Measurements from ENCODE around the gene RGS11.

RGS11 gene

DNA sequence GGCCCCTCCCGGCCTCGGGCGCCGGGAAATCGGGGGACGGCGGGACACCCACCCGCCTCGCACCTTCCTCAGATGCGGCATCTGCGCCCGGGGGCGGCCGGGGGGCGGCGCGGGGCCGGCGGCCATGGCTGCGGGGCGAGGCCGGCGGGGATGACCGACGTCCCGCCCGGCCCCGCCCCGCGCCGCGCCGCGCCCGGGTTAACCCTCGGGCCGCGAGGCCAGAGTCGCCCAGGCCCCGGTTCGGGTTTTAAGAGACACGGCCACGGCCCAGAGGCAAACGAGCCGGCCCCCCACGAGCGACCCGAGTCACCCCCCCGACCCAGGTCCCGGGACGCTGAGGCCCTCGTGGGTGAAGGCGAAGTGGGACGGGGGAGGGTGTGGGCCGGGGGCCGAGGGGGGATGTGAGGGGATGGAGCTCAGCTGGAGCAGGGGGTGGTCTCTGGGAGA, at the start of gene RGS11:
RGS11 (minus strand) TSS at position 159 of the 447 bp plus-strand sequence; CDS start at position 126, 33 bp downstream.
- no peak for DNase-seq

DNA sequence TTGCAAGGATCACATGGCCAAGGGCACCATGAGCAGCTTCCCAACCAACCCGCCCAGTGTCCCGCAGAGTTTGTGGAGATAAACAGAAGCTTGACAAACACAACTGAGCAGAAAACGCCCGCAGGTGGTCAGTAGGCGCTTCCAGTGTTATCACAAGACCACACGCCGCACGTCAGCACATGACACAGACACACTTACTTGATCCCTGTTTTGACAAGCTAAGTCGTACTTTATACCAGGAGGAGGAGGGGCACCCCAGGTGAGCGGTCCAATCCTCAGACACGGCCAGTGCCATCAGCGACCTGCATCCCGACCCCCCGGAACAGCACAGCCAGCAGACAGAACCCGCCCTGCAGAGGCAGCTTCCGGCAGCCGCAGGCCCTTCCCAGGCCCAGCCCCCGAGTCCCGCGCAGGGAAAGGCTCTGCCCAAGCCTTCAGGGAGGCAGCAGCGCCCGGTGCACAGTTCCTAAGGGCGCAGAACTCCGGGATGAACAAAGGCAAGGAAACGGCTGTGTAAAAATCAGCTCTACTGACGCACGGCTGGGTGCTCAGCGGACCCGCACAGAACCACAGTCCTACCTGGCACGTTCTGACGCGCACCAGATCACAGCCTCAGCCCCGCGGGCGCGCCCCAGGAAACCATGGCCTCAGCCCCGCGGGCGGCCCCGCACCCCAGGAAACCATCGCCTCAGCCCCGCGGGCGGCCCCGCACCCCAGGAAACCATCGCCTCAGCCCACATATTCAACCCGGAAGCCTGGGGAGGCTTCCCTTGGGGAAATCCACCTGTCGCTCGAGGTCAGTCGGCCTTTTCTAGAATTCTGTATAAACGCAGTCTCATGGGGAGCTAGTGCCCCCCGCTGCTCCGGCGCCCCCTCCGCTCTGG, 48.9 kb upstream of the RGS11 start:
- no peak for DNase-seq

DNA sequence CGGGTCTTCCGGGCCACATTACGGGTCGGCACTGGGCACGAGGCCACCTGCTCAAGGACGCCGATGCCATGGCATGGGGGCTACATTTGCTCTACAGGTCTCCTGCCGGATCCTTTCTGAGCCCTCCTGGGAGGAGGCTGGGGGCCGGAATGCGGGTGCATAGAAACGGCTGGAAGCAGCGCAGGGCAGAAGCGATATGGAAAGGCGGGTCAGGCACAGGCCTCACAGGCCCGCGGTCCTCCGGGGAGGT, 48.4 kb upstream of the RGS11 start:
- no peak for DNase-seq

DNA sequence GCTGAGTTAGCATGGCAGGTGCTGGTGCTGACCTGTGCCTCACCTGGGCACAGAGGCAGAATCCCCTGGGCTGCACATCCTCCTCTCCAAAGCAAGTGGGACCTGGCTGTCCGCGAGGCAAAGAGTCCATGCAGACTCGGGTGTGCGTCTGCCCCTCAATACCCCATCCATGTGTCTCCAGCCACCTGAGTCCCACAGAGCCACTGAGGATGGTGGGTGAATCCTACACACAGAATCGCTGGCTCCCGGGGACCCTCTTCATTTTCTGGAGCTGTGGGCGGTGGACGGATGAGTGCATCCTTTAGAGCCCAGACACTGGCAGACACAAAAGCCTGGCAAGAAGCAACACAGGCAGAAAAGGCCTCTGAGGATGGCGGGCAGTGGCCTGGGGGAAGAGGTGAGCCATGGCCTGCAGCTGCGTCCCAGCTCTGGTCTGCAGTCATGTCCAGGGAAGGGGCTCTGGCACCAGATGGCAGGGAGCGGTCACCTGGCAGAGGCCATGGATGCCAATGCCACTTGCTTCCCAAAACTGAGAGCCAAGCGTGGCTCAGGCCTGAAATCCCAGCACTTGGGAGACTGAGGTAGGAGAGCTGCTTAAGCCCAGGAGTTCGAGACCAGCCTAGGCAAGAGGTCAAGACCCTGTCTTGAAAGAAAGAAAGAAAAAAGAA, 46.9 kb upstream of the RGS11 start:
- DNase-seq, result no peak

DNA sequence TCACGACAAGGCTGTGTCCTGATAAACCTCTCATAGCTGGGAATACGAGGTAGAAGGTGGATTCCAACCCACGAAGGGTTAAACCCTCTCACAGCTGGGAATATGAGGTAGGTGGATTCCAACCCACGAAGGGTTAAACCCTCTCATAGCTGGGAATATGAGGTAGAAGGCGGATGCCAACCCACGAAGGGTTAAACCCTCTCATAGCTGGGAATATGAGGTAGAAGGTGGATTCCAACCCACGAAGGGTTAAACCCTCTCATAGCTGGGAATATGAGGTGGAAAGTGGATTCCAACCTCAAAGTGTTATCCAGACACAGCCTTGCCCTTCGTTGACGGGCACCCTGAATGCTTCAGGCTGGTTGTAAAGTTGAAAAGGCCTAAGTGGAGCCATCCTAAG, 45.8 kb upstream of the RGS11 start:
- no peak for DNase-seq

DNA sequence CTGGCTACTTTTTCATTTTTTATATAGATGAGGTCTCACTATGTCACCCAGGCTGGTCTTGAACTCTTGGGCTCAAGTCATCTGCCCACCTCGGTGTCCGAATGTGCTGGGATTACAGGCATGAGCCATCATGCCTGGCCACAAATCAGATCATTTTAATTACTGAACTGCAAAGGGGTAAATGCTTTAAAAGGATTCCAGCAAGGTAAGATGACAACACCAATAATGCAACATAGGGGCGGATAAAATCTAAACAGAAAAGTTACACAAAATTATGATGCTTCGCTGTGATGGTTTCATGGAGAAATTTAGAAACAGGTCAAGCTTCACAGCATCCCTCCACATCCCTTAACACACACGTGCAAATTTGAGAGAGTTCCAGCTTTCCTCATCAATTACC, 44.5 kb upstream of the RGS11 start:
- DNase-seq, result no peak

DNA sequence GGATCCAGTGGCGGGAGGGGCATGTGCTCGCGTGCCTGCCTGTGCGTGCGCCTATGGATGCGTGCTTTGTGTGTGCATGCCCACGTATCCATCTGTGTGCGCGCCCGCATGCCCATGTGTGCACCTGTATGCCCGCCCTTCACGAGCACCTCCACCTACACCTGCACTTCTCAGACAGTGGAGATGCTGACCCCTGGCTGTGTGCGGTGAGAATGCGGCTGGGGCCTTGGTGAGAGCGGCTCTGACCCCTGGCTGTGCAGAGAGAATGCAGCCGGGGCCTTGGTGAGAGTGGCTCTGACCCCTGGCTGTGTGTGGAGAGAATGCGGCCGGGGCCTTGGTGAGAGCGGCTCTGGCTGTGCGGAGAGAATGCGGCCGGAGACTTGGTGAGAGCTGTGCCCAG, 42.9 kb upstream of the RGS11 start:
- DNase-seq, result no peak

DNA sequence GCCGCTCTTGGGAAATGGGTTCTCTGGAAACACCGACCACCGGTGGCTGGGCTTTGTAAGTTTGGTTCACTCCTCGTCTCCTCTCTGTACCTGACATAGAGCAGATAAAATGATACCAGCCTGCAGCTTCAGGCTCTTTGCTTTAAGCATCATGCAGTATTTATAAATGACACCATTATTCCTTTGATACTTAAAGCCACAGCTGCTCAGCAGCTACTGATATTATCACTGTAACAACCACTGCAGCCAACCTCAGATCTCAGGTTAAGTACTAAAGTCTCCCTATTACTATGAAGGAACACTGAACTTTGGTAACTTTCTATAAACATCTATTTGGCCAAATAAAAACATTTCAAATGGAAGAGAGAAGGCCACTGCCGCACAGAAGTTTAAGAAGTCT, 41.8 kb upstream of the RGS11 start:
- no peak for DNase-seq

DNA sequence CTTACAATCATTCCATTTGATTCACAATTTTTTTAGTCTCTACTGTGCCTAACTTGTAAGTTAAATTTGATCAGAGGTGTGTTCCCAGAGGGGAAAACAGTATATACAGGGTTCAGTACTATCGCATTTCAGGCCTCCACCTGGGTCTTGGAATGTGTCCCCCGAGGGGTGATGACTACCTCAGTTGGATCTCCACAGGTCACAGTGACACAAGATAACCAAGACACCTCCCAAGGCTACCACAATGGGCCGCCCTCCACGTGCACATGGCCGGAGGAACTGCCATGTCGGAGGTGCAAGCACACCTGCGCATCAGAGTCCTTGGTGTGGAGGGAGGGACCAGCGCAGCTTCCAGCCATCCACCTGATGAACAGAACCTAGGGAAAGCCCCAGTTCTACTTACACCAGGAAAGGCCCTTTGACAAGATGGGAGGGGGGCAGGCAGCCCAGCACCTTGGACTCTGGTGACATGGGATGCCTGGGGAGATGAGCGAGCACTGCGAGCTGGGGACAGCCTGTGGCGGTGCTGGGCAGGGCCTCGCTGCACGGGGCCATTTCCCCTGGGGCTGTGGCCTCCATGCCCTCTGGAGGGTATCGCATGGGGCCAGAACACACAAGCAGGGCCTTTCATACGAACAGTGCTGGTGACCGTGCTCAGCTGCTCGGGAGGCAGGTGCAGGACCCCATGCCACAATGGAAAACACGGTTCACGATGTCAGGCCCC, 41.2 kb upstream of the RGS11 start:
- DNase-seq, result no peak

DNA sequence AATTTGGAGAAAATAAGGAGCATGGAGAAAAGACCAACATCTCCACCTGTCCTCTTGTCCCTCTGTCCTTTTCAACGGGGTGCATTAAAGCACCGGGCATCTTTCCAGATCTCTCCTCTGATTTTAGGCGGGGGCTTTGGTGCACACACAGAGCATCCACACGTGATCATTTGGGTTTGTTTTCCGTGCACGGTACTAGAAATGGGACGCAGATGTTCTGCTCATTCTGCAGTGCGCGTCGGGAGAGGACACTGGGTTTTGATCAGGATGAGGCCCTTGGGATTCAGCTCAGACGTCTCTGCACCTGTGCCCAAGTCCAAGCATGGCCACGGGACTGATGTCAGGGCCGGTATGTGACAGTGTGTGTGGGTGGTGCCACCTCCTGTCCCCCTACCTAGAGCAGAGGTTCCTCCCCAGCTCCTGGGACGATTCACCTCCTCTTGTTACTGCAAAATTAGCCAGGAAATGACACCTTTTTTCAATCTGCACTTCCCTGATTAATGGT, 39.1 kb upstream of the RGS11 start:
- peak; percentile 87 for DNase-seq

DNA sequence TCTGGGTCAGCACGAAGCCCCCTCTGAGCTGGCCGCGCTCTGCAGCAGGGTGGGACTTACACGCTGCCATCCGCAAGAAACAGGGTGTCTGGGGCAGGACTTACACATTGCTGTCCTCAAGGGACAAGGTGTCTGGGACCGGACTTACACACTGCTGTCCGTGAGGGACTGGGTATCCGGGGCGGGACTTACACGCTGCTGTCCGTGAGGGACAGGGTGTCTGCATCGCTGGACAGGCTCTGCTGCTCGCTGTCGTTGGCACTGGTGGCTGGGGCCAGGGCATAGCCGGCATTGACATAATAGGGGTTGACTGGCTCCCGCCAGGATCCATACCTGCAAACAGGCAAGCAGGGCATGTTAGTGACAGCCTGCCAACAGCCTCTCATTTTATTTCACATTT, 38.6 kb upstream of the RGS11 start:
- no peak for DNase-seq

DNA sequence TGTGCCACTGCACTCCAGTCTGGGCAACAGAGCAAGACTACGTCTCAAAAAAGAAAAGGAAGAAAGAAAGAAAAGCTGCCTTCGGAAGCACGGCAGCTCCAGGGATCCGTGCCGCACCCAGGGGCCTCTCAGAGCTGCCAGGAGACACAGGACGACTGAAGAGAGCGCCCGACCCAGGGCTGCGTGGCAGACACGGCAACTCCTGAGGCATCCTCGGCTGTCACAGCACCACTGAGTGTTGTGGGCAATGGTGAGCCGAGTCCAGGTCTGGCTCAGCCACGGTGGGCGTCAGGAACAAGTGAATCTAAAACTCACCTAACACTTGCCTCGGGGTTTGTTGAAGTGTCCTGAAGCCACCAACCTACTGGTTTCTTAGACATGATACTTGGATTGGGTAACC, 36.0 kb upstream of the RGS11 start:
- no peak for DNase-seq

DNA sequence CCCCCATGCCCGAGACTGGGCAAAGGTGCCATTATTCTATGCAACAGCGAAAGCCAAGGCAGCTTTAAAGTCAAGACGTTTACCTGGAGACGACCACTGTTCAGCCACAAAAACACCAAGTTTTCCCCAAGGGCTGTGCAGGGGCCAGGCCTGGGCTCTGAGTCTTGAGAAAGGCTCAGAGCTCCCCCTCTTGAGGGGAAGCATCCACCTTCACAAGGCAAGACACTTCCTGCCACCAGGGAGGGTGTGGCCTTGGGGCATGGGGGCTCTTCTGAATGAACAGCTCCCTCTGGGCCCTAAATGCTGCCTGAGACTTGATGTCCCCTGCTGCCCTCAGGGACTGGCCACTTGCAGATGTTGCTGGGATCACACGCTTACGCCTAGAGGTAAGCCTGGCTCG, 33.7 kb upstream of the RGS11 start:
- no peak for DNase-seq

DNA sequence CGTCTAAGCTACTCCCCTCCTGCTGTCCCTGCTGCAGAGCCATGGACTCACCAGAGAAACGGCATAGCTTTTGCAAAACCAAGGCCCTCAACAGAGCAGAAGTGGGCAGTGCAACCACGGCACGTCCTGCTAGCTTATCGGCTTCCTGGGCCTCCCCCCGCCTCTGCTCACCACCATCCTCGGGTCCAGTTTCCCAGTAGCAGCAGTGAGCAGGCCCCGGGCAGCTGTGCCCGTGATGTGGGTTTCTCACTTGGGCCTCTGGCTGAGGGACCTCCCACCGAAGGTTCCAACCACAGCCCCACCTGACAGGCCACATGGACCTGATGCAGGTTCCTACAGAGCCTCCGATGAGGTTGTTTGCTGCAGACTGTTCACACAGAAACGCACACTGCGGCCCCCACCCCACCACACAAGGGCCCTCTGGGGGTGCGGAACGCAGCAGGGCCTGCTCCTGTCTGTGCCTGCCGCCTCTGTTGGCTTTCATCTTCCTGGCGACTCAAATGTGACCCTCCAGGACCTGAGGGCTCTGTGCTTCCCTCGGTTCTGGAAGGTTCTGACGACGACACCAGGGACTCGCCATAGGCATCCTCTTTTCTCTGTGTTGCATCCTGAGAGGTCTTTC, 32.1 kb upstream of the RGS11 start:
- no peak for DNase-seq

DNA sequence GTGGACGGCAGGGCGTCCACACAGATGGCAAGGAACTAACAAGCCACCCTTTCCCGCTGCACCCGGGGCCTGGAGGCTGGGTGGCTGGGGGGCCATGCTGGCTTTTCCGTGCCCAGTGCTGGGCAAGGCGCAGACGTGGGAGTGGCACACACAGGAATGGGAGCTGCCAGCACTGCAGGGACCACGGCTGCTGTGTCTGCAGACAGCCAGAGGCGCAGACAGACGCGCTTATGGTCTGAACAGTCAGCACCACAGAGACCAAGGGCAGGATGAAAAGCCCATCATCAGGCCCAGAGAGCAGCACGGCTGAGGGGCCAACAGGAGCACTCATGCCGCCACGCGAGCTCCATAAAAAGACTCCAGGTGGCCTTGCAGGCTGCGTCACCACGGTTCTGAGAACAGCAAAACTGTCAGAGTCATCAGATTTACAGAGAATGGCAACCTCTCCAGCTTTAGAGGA, 31.2 kb upstream of the RGS11 start:
- DNase-seq, result peak; percentile 5

DNA sequence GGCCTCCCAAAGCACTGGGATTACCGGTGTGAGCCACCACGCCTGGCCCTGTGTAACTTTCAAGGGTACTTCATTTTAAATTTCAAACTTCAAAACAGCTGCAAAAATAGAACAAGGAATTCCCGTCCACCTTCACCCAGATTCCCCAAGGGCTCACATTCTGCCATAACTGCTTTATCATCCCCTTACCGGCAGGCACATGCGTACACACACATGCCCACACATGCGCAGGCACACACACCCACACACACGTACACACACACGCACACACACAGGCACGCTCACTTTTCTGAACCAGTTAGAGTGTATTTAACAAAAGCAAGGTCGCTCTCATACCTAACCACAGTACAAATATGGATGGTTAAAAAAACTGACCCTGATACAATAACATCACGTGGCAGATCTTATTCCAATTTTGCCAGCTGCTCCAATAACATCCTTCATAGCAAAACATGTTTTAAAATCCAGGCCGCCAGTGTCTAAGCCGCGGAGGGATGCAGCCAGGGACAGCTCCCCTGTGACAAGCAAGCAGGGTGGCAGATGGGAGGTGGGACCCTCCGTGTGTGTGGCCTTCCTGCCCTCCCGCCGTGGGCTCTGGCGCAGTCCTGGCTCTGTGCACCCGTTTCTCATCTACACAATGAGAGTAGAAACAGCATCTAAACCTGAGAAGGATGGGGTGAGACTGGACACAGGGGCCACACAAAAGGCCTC, 30.3 kb upstream of the RGS11 start:
- DNase-seq, result no peak

DNA sequence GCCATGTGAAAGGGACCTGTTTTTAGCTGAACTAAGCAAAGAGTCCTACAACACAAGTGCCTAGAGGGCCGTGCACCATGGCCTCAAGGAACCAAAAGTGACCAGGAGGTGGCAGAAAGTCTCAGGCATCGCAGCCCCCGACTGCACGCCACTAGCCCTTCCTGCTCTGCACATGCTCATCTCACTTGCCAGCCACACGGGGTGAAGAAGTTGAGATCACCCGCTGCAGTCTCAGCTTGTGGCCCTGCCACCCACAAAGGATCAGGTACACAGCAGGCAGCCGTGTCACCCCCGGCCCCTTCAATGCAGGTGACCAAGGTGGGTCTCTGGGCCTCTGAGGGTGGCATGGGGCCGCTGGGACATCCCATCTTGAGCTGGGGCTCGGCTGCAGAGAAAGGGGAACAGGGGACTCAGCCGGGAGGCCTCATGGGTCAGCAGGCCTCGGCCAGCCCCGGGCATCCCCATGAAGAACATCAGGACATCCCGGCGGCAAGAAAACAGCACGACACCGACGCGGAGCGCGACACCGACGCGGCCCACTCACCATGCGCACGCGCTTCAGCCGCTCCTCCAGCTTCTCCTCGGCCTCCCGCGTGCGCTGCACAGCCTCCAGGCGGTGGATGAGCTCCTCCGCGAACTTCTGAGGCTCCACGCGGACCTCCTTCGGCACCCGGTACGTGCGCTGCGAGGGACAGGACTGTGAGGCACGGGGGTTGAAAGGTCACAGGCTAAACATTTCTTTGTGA, 28.2 kb upstream of the RGS11 start:
- DNase-seq, result no peak

DNA sequence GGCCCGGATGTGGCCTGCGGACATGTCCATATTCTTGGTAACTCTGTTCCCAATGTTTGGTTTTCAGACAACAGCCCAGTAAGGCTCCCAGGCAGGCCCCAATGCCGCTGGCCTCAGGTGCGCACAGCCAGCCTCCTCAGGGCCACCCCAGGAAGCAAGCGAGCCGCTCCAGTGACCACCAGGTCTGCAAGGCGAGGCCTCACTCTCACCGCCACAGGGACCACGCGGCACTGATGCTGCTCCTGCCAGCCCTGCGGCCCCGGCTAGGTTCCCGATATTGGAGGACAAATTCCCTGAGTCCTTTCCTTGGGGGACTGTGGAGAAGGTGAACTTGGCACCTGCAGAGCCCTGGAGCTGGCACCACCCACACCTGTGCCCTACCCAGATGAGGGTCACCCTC, 26.2 kb upstream of the RGS11 start:
- no peak for DNase-seq

DNA sequence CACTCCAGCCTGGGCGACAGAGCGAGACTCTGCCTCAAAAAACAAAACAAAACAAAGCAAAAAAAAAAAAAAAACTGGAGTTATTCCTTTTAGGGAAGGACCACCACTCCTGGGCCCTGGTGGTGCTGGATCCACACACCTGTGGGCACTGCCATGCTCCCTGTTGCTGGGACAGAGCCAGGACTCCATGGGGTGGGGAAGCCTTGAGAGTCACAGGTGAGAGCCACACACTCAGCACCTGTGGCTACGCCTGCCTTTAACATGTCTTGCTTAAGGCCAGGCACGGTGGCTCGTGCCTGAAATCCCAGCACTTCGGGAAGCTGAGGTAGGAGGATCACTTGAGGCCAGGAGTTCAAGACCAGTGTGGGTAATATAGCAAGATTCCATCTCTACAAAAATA, 25.5 kb upstream of the RGS11 start:
- no peak for DNase-seq

DNA sequence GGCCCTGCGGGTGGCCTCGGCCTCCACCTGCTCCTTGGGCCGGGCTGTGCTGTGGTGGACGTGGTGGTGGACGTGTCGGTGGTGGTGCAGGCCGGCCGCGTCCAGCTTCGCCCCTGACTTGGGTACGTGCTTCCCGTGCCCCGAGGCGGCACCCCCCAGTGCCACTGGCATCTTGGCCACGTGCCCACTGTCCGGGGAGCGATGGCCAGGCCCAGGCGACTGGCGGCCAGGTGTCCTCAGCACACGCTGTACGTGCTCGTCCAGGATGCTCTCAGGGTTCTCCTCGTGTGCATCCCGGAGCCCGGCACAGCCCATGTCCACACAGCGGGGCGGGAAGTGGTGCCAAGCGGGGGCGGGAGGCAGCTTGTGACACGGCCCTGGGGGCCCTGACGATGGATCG, 22.1 kb upstream of the RGS11 start:
- DNase-seq, result no peak

DNA sequence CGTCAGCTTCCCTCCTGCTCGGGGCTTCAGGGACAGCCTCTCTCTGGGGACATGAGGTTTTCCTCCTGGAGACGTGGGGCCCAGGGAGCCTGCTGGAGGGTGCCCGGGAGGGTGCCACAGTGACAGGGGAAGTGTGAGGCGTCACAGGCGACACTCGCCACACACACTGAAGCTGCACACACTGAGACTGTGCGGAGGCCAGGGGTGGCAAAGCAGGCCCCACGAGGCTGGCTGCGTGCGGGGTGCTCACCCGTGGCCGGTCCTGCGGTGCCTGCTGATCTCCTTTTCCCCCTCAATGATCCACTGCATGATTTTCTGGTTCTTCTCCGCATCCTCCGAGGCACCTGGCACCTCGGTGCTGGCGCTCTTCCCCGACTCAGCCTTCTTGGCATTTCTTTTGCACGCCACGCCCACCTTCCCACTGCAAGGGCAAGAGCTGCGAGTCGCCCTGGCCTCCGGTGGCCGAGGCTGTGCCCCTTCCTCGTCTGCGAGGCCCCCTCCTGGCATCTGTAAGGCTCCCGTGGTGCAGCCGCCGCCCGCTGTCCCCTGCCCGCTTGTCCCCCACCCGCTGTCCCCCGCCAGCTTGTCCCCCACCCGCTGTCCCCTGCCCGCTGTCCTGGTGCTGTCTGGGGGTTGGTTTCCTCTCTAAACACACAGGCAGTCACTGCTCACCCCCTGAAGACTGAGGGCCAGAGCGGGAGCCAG, 21.2 kb upstream of the RGS11 start:
- DNase-seq, result no peak

Measured in NCI-H1092 treated with DMSO at 0.1 percent for 48 hours (cell line).